Head of caudate nucleus (tissue), 42 donors: ENCODE data around the gene CABLES2.

ENCODE experiments used
- DNase-seq, 42 donors: peaks; one replicate each; pipeline versions ENCODE4 v3.0.0 to v3.0.0-alpha.2; 2020 to 2021; ENCODE audit warnings: mixed read lengths in 7 of 42
- intact Hi-C: fragments of 100-400 bp; cut with DNase I; formaldehyde crosslinking; loops from one replicate; pipeline ENCODE4 v1.15.0; 2022

CABLES2 gene

GRCh38 chr20:62356589-62357186, 50.4 kb downstream of the CABLES2 start:
- DNase-seq: no peak
- intact Hi-C loops: no loop called here

DNA sequence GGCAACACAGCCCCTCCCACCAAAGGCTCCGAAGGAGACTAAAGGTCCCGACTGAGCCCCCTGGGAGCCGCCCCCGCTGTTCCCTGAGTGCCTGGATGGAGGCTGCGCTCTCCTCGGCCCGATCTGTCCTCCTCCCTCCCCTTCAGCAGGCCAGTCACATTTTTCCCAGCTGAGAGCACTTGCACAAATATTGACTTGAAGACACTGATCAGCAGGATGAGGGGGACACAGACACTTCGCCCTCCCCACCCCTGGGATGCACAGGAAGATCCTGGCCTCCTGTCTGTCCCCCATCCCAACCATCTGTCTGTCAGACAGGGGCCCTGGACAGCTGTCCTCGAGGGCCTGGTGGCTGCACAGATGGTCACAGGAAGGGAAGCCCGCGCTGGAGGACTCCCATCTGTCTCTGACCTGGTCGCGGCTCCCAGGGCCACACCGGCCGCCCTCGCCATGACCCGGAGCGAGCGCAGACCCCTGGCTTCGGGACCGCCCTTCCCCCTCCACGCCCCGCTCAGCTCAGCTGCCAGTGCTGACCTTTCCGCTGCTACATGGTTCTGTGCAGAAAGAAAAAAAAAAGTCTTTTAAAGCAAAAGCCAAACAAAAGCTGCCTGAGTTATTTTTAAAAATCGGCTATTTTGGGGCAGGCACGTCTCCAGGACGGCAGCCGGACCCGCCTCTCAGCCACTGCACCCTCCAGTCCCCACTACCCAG, 51.1 kb downstream of the CABLES2 start:
- intact Hi-C loops: no loop called here
- no peak for DNase-seq

DNA sequence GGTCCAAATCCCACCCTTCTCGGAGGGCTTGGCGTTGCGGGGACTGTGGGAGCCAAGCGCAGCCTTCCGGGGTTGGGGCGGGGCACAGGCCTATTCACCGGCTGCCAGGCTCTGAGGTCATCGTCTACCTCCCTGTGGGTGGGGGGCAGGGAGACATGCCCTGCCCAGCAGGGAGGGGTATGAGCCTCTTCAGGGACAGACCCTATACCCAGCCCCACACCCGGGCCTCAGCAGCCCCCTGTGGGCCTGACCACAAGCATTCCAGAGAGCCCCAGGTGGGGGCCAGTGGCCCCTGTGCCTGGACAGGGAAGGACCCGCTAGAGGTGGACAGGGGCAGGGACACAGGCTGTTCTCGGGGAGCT, 51.6 kb downstream of the CABLES2 start:
- DNase-seq: peak in 4 of 42 donors; percentile 30 to 66 (median 42)
- intact Hi-C loops: no loop called here

GRCh38 chr20:62354811-62355341, 52.2 kb downstream of the CABLES2 start:
- intact Hi-C loops: no loop called here

DNA sequence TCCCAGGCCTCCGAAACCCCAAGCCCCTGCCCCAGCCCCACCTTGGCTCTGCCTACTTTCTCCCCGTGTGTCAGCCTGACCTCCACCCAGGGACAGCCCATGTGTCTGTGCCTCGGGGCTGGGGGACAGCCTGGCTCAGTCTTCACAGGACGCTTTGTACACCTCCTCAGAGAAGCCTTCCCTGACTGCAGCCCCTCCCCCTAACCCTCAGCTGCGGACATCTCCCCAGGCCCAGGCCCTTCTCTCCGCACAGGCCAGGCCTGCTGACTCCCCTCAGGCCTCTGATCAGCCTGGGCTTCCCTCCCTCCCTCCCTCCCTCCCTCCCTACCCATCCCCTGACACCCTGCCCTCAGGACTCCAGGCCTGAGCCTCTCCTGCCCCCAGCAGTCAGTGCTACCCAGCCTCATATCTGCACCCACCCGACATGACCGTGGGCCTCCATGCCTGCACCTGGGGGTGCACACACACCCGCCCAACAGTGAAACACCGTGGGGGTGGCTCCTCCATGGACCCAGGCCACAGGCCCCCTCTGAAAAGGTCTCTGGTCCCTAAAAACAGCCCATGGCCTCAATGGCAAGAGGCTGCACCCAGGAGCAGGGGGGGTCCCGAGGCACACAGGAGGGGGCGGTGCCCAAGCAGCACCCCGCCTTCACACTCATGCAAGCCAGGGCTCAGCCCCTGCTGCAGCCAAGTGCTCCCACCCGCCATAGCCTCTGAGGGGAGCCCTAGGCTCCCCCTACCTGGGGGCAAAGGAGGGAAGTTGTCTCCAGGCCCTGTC, 52.9 kb downstream of the CABLES2 start:
- no peak for DNase-seq
- intact Hi-C loops: no loop called here

More at GRCh38 chr20:62354811-62355341, 52.2 kb downstream of the CABLES2 start:
- DNase-seq: no peak

GRCh38 chr20:62353289-62354030, 53.6 kb downstream of the CABLES2 start:
- intact Hi-C loops: no loop called here
- DNase-seq: no peak

GRCh38 chr20:62352402-62353288, 54.4 kb downstream of the CABLES2 start:
- intact Hi-C loops: no loop called here
- peak; percentile 37 to 86 (median 70) for DNase-seq

GRCh38 chr20:62351469-62352401, 55.4 kb downstream of the CABLES2 start:
- intact Hi-C loops: no loop called here
- no peak for DNase-seq

- DNase-seq: no peak
- intact Hi-C loops: no loop called here
These were observed 56.3 kb downstream of the CABLES2 start for GRCh38 chr20:62350629-62351422.

DNA sequence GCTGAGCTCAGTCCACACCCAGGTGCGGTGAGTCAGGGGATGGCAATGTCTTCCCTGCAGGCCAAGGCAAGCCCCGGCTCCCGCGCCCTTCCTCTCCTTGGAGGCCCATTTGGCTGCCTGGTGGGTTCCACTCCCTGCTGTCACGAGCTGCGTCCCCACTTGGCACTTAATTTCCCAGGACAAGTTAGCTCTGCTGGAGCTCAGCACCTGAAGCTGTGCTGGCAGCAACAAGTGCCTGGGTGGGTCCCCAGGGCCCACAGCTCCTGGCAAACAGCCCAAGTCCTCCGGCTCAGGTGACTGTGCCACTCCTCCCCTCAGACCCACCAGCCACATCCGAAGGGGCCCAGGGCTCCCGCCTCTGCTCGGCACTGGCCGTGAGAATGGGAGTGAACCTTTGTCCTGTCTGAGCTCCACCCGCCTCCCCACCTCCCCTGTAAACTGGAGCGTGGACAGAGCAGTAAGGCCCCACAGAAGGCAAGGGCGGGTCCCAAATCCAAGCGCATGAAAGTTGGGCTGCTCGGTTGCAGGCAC, 56.9 kb downstream of the CABLES2 start:
- no peak for DNase-seq
- intact Hi-C loops: no loop called here

- intact Hi-C loops: no loop called here
- DNase-seq: no peak
These were observed 57.5 kb downstream of the CABLES2 start for GRCh38 chr20:62349556-62350097.

DNA sequence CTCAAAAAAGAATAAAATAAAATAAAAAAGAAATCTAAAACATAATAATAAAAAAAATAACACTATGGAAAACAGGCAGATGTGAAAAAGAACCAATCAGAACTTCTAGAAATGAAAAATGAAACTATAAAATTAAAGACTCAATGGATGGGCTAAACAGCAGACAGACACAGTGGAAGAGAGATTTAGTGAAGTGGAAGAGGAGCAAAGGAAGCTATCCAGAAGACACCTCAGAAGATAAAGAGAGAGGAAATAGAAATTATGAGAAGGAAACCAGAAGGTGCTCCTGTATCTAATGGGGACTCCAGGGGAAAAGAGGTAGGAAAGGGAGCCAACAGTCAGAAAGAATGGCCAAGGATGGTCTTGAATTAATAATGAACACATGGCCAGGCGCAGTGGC, 58.5 kb downstream of the CABLES2 start:
- DNase-seq: no peak
- intact Hi-C loops: no loop called here

DNA sequence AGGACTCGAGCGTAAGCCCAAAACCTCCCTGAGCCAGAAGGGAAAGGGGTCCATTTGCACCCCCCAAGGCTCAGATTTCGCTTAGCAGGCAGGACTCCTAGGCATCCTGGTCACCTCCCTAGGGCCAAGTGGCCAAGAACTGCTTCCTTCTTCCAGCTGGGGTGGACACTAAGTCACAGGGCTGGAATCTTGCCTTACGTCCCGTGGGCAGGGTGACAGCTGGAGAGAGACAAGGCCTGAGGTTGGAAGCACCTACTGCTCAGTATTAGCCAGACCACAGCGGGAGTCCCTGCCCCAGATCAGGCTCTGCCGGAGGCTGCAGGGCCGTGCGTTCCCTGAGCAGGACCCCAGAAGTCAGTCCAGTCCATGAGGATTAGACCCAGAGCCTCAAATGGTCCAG, 59.6 kb downstream of the CABLES2 start:
- intact Hi-C loops: no loop called here
- no peak for DNase-seq

GRCh38 chr20:62347151-62347404, 60.0 kb downstream of the CABLES2 start:
- DNase-seq: no peak
- intact Hi-C loops: no loop called here

GRCh38 chr20:62346398-62347150, 60.5 kb downstream of the CABLES2 start:
- intact Hi-C loops: no loop called here

More at GRCh38 chr20:62346398-62347150, 60.5 kb downstream of the CABLES2 start:
- DNase-seq: no peak
